Tibial artery (tissue), 4 donors: ENCODE data around the gene ATPAF1.
A peak's percentile ranks its signal among the peaks of the same experiment; 100 is the strongest.

Experiments used
- DNase-seq, 2 donors: peaks; one replicate each; pipeline ENCODE4 v3.0.0-alpha.2; 2019
- H3K27ac ChIP-seq, 2 donors: fragments of 200-600 bp; sonication (generic) in 1 of 2; 1 replicate in 1 of 2; 2 replicates in 1 of 2; pipeline ENCODE4 v1.5.1; 2018 to 2019; ENCODE audit warnings: mild to moderate bottlenecking in 1 of 2
- H3K27me3 ChIP-seq, 2 donors: fragments of 200-600 bp; sonication (generic) in 1 of 2; one replicate each; pipeline versions ENCODE4 v1.5.1 to v1.6.0; 2016 to 2019
- H3K36me3 ChIP-seq, 3 donors: fragments of 200-600 bp; sonication (generic) in 2 of 3; one replicate each; pipeline ENCODE4 v1.5.1; 2016 to 2019; ENCODE audit warnings: mild to moderate bottlenecking in 2 of 3
- H3K4me1 ChIP-seq, 4 donors: fragments of 200-600 bp; sonication (generic) in 2 of 4; 1 replicate in 3 of 4; 2 replicates in 1 of 4; pipeline ENCODE4 v1.5.1; 2016 to 2019
- H3K4me3 ChIP-seq, 2 donors: fragments of 200-600 bp; sonication (generic) in 1 of 2; 1 replicate in 1 of 2; 2 replicates in 1 of 2; pipeline ENCODE4 v1.5.1; 2018 to 2019; ENCODE audit warnings: mild to moderate bottlenecking in 2 of 2
- H3K9me3 ChIP-seq, 3 donors: fragments of 200-600 bp; sonication (generic) in 1 of 3; one replicate each; pipeline ENCODE4 v1.5.1; 2016 to 2019
- intact Hi-C: fragments of 100-400 bp; cut with DNase I; formaldehyde crosslinking; loops from one replicate; pipeline ENCODE4 v1.15.0; 2023; ENCODE audit warnings: low total_unique reads
- TF ChIP-seq, protein P1 (sequence below), 2 experiments: fragments of 200-600 bp in 1 of 2; fragments of 450-650 bp in 1 of 2; IDR thresholded peaks; one replicate each; pipeline ENCODE4 v1.5.1; 2017 to 2019; ENCODE audit warnings: antibody characterized with exemption in 2 of 2, mild to moderate bottlenecking in 1 of 2, moderate library complexity in 1 of 2

The ATPAF1 gene

DNA sequence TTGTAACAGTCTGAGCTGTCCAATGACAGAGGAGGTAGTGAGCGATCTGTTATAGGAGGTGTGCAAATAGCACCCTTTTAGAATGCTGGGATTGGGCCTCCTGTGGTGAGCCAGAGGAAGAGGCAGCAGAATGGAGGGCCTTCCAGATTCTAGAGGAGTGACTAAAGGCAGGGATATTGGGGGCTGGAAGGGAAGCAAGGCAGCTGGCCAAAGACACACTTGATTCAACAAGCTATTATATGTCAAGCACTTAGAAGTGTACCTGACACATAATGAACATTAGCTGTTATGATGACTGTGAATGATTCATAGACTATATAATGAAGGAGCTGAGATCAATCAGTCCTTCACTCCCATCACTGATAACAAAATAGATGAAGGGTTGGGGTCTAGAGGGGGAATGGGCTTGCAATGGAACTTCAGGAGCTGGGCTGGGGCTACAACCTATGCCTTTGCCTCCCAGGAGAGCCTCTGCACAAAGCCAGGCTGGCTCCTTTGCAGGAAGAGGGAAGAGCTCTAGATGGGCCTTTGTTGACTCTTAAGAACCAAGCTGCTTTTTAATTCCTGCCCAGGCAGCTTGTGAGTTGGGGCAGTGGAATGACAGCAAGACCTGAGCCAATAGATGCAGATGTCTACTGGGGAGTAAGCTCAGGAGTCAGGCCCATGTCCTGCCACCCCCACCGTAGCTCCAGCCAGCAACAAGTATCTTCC, 61.8 kb downstream of the ATPAF1 start:
- peaks cover 0 to 58% (median 41%) of the 10 kb centered on the region in 4 donors for H3K4me1 ChIP-seq
- TF ChIP-seq, protein P1, sequence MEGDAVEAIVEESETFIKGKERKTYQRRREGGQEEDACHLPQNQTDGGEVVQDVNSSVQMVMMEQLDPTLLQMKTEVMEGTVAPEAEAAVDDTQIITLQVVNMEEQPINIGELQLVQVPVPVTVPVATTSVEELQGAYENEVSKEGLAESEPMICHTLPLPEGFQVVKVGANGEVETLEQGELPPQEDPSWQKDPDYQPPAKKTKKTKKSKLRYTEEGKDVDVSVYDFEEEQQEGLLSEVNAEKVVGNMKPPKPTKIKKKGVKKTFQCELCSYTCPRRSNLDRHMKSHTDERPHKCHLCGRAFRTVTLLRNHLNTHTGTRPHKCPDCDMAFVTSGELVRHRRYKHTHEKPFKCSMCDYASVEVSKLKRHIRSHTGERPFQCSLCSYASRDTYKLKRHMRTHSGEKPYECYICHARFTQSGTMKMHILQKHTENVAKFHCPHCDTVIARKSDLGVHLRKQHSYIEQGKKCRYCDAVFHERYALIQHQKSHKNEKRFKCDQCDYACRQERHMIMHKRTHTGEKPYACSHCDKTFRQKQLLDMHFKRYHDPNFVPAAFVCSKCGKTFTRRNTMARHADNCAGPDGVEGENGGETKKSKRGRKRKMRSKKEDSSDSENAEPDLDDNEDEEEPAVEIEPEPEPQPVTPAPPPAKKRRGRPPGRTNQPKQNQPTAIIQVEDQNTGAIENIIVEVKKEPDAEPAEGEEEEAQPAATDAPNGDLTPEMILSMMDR (IDR thresholded peaks at IDR 0.05) = no peak
- intact Hi-C loops = no loop called here

DNA sequence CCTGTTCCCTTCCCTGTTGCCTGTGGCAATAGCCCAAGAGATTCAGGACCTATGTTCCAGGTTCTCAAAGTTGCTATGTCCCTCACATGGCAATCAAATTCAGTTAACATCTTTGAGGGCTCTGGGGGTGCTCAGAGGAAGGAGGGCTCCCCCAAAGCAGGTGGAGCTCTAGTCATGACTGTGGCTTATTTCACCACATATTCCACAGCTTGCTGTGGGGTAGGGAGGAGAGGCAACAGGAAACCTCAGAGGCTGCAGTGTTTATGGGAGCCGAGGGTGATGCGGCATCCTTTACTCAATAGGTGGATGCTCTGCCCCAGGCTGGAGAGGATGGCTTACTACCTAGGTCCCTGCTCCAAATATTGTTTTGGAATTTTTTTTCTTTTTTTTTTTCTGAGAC, 62.9 kb downstream of the ATPAF1 start:
- Histone ChIP-seq H3K27me3 (no peaks in the 10 kb centered on the region), H3K4me3 (no peak overlapping the region), H3K36me3 (peaks cover 15 to 26% (median 22%) of the 10 kb centered on the region in 3 donors), H3K9me3 (no peaks in the 10 kb centered on the region), H3K27ac (no peak overlapping the region), H3K4me1 (peaks cover 0 to 53% (median 37%) of the 10 kb centered on the region in 4 donors)
- no peak for DNase-seq
- TF ChIP-seq, protein P1 (IDR thresholded peaks at IDR 0.05) = no peak
- intact Hi-C loops = no loop called here

More for the DNA sequence above, 61.8 kb downstream of the ATPAF1 start:
- H3K36me3 ChIP-seq = peaks cover 15 to 29% (median 22%) of the 10 kb centered on the region in 3 donors
- no peaks in the 10 kb centered on the region for H3K9me3 ChIP-seq
- no peaks in the 10 kb centered on the region for H3K27me3 ChIP-seq
- no peak for DNase-seq
- H3K4me3 ChIP-seq = no peak overlapping the region
- peak overlapping the region; percentile 63 to 70 for H3K27ac ChIP-seq

- H3K4me3 ChIP-seq = peak within 1 kb of the TSS; percentile 91 to 92
- H3K4me1 ChIP-seq = peaks cover 0 to 60% (median 40%) of the 10 kb centered on the region in 4 donors
- peaks cover 6 to 14% (median 11%) of the 10 kb centered on the region in 3 donors for H3K36me3 ChIP-seq
- H3K27me3 ChIP-seq = no peaks in the 10 kb centered on the region
- H3K9me3 ChIP-seq = no peaks in the 10 kb centered on the region
- intact Hi-C loops = no loop called here
- DNase-seq = peak; percentile 95 to 97
- H3K27ac ChIP-seq = peak within 1 kb of the TSS; percentile 84 to 86
- TF ChIP-seq, protein P1 (IDR thresholded peaks at IDR 0.05) = no peak
Measured at GRCh38 chr1:46603858-46604549, 64.2 kb downstream of the ATPAF1 start, which contains the start of gene MKNK1. Gene MKNK1 (minus strand): TSS chr1:46604268. CDS start chr1:46583327, 20,941 bp downstream.

DNA sequence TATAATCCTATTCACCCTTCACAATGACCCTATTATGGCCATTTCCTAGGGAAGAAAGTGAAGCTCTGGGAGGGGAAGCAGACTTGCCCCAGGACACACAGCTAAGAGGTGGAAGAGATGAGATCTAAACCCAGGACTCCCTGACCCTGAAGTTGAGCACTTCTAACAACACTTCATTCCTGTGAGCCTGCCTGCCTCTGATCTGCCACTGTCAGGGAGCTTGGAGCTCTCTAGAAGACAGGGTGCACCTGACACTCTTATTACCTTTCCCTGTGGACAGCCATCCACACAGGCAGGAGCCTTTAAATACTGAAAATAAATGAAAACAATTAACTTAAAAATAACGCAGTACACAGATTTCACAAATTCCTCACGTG, 64.7 kb downstream of the ATPAF1 start:
- Histone ChIP-seq H3K4me1 (peaks cover 0 to 63% (median 40%) of the 10 kb centered on the region in 4 donors), H3K27ac (peak overlapping the region; percentile 84 to 86), H3K4me3 (peak overlapping the region; percentile 91 to 92), H3K9me3 (no peaks in the 10 kb centered on the region), H3K36me3 (peaks cover under 1 to 8% (median 5%) of the 10 kb centered on the region in 3 donors), H3K27me3 (no peaks in the 10 kb centered on the region)
- intact Hi-C loops = no loop called here
- TF ChIP-seq, protein P1 (IDR thresholded peaks at IDR 0.05) = no peak
- no peak for DNase-seq

DNA sequence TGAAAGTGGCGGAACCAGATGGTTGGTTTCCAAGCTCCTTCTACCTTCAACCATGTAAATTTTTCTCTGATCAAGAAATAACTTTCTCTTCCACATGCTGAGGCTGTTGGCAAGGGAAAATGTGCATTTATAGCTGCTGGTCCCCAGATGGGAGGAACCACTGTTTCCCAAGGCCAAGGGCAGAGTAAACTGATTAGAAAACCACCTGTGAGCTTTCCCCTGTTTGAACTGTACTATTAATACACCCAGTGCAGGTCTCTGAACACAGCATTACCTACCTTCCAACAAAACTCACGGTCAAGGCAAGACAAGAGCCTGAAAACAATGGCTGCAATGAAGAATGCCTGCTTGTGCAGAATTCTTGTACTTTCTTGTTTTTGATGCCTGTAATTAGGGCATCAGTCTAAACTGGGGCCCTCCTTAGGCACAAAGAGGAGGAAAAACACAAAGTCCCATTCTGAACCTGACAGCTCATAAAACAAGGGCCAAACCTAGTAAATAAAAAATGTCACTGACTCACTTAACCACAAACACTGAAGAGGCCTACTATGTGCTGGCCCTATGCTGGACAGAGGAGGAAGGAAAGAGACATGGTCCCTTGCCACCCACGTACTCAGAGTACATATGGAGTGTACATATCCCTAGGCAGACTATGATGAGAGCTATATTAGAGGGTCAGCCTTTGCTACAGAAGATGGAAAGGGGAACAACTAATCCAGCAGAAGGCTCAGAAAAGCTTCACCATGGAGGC, 66.7 kb downstream of the ATPAF1 start:
- Histone ChIP-seq H3K36me3 (no peaks in the 10 kb centered on the region), H3K27ac (no peak overlapping the region)
- intact Hi-C loops = no loop called here

More for the DNA sequence above, 66.7 kb downstream of the ATPAF1 start:
- no peak for DNase-seq
- TF ChIP-seq, protein P1 (IDR thresholded peaks at IDR 0.05) = no peak
- Histone ChIP-seq H3K9me3 (no peaks in the 10 kb centered on the region), H3K27me3 (no peaks in the 10 kb centered on the region), H3K4me3 (no peak overlapping the region), H3K4me1 (peaks cover 0 to 43% (median 29%) of the 10 kb centered on the region in 4 donors)
